ENCODE measurements around the gene IRF4. TPM values are rescaled to one million over a fixed set of nuclear protein-coding genes. Genes with fewer than 3 reads are reported as not detected.

IRF4 gene
- polyA plus RNA-seq, 1 donor, result 0.18 TPM

GRCh38 chr6:398558-399078 is 7.1 kb downstream of the IRF4 start:
- no peak for DNase-seq

GRCh38 chr6:399785-400534 is 8.4 kb downstream of the IRF4 start:
- no peak for DNase-seq

GRCh38 chr6:400815-401214 is 9.3 kb downstream of the IRF4 start:
- no peak for DNase-seq

- no peak for DNase-seq
These were observed 9.9 kb downstream of the IRF4 start for GRCh38 chr6:401239-401993.

- DNase-seq, result no peak
These were observed 10.6 kb downstream of the IRF4 start for GRCh38 chr6:401994-402640.

- no peak for DNase-seq
These were observed 11.5 kb downstream of the IRF4 start for GRCh38 chr6:402901-403658.

GRCh38 chr6:403659-404655 is 12.4 kb downstream of the IRF4 start:
- DNase-seq, result no peak

- no peak for DNase-seq
These were observed 13.3 kb downstream of the IRF4 start for GRCh38 chr6:404685-405423.

- DNase-seq, result no peak
These were observed 16.6 kb downstream of the IRF4 start for GRCh38 chr6:408148-408547.

GRCh38 chr6:408599-409102 is 17.1 kb downstream of the IRF4 start:
- DNase-seq, result no peak

GRCh38 chr6:409370-409972 is 17.9 kb downstream of the IRF4 start:
- no peak for DNase-seq

- DNase-seq, result no peak
These were observed 19.2 kb downstream of the IRF4 start for GRCh38 chr6:410555-411395.

- no peak for DNase-seq
These were observed 20.0 kb downstream of the IRF4 start for GRCh38 chr6:411402-412145.

GRCh38 chr6:412146-412886 is 20.8 kb downstream of the IRF4 start:
- DNase-seq, result no peak

GRCh38 chr6:414447-414846 is 22.9 kb downstream of the IRF4 start:
- DNase-seq, result no peak

GRCh38 chr6:415087-415486 is 23.5 kb downstream of the IRF4 start:
- DNase-seq, result no peak

GRCh38 chr6:421211-421610 is 29.7 kb downstream of the IRF4 start:
- no peak for DNase-seq

All from left kidney (tissue), 2 donors.